Stimulated activated CD4-positive, alpha-beta T cell treated with anti-CD3 and anti-CD28 coated beads, TNF-alpha, amount 100 ng/mL, for 48 hours (primary cell): Measurements from ENCODE around the gene GIT2.
"Not testable (repeated sequence)": the region's sequence is repeated elsewhere in the genome, so short reads cannot be mapped to it uniquely, and the experiment has no call there.

Experiments used
- DNase-seq, 3 donors: peaks; one replicate each; pipeline ENCODE4 v3.0.0-alpha.2; 2020; ENCODE audit warnings: low read depth in 3 of 3

GIT2 gene

GRCh38 chr12:109946913-109947312 lies 49.3 kb downstream of the GIT2 start:
- no peak for DNase-seq

GRCh38 chr12:109946505-109946904 lies 49.7 kb downstream of the GIT2 start:
- DNase-seq, result no peak

- DNase-seq, result no peak
Measured at GRCh38 chr12:109944561-109945359, 51.4 kb downstream of the GIT2 start.

- DNase-seq, result no peak
Measured at GRCh38 chr12:109943811-109944210, 52.4 kb downstream of the GIT2 start.

- no peak for DNase-seq
Measured at GRCh38 chr12:109940339-109940923, 55.7 kb downstream of the GIT2 start.

GRCh38 chr12:109939504-109939903 lies 56.7 kb downstream of the GIT2 start:
- DNase-seq, result no peak

- DNase-seq, result no peak
Measured at GRCh38 chr12:109938947-109939346, 57.2 kb downstream of the GIT2 start.

- DNase-seq, result no peak
Measured at GRCh38 chr12:109937371-109937770, 58.8 kb downstream of the GIT2 start.

GRCh38 chr12:109934026-109934425 lies 62.1 kb downstream of the GIT2 start:
- no peak for DNase-seq

GRCh38 chr12:109932878-109933503 lies 63.2 kb downstream of the GIT2 start:
- DNase-seq, result no peak

- DNase-seq, result no peak
Measured at GRCh38 chr12:109931143-109931542, 65.0 kb downstream of the GIT2 start.

- no peak for DNase-seq
Measured at GRCh38 chr12:109930028-109930800, 66.0 kb downstream of the GIT2 start.

GRCh38 chr12:109929326-109929725 lies 66.8 kb downstream of the GIT2 start:
- DNase-seq, result not testable (repeated sequence)

GRCh38 chr12:109928058-109928656 lies 68.0 kb downstream of the GIT2 start:
- no peak for DNase-seq

- DNase-seq, result peak; percentile 7 to 19 (median 17)
Measured at GRCh38 chr12:109927622-109928021, 68.5 kb downstream of the GIT2 start.

- no peak for DNase-seq
Measured at GRCh38 chr12:109926488-109927210, 69.5 kb downstream of the GIT2 start.

GRCh38 chr12:109926016-109926415 lies 70.2 kb downstream of the GIT2 start:
- no peak for DNase-seq

GRCh38 chr12:109925185-109925840 lies 70.9 kb downstream of the GIT2 start:
- DNase-seq, result no peak

GRCh38 chr12:109923481-109924245 lies 72.5 kb downstream of the GIT2 start:
- DNase-seq, result no peak

- no peak for DNase-seq
Measured at GRCh38 chr12:109923038-109923437, 73.1 kb downstream of the GIT2 start.
